HG03378 (cell line): ENCODE measurements around the gene BNC2.

ENCODE experiments used
- ATAC-seq: cut with Tn5 transposase; IDR thresholded peaks from one replicate; pipeline ENCODE4 v1.9.1; 2021; ENCODE audit warnings: mild to moderate bottlenecking, moderate library complexity; ENCODE audit not compliant: unreplicated experiment

The BNC2 gene

GRCh38 chr9:16767366-16767765 is 103.1 kb downstream of the BNC2 start:
- ATAC-seq = no peak

- ATAC-seq = no peak
Observed at GRCh38 chr9:16763946-16764345, 106.5 kb downstream of the BNC2 start.

GRCh38 chr9:16755467-16756160 is 114.9 kb downstream of the BNC2 start:
- ATAC-seq = no peak

- no peak for ATAC-seq
Observed at GRCh38 chr9:16754662-16755061, 115.8 kb downstream of the BNC2 start.

- ATAC-seq = no peak
Observed at GRCh38 chr9:16753256-16753655, 117.2 kb downstream of the BNC2 start.

GRCh38 chr9:16752601-16753000 is 117.9 kb downstream of the BNC2 start:
- ATAC-seq = no peak

- no peak for ATAC-seq
Observed at GRCh38 chr9:16750553-16750952, 119.9 kb downstream of the BNC2 start.

- ATAC-seq = no peak
Observed at GRCh38 chr9:16745359-16745758, 125.1 kb downstream of the BNC2 start.

GRCh38 chr9:16744394-16744793 is 126.1 kb downstream of the BNC2 start:
- ATAC-seq = no peak

GRCh38 chr9:16743375-16743774 is 127.1 kb downstream of the BNC2 start:
- no peak for ATAC-seq

GRCh38 chr9:16735001-16735400 is 135.5 kb downstream of the BNC2 start:
- ATAC-seq = no peak

GRCh38 chr9:16732546-16732945 is 137.9 kb downstream of the BNC2 start:
- no peak for ATAC-seq

GRCh38 chr9:16730162-16730561 is 140.3 kb downstream of the BNC2 start:
- ATAC-seq = no peak

GRCh38 chr9:16729651-16730050 is 140.8 kb downstream of the BNC2 start:
- no peak for ATAC-seq

- ATAC-seq = no peak
Observed at GRCh38 chr9:16728137-16728508, 142.3 kb downstream of the BNC2 start.

- no peak for ATAC-seq
Observed at GRCh38 chr9:16727452-16728136, 142.9 kb downstream of the BNC2 start.

- no peak for ATAC-seq
Observed at GRCh38 chr9:16726718-16727451, 143.6 kb downstream of the BNC2 start.

GRCh38 chr9:16726029-16726428 is 144.4 kb downstream of the BNC2 start:
- ATAC-seq = no peak

GRCh38 chr9:16725066-16725465 is 145.4 kb downstream of the BNC2 start:
- no peak for ATAC-seq

- ATAC-seq = no peak
Observed at GRCh38 chr9:16721972-16722371, 148.5 kb downstream of the BNC2 start.

- ATAC-seq = no peak
Observed at GRCh38 chr9:16720386-16720785, 150.1 kb downstream of the BNC2 start.

GRCh38 chr9:16719921-16720320 is 150.5 kb downstream of the BNC2 start:
- ATAC-seq = no peak
